GM12878 (cell line): ENCODE measurements around the gene C1orf87.

Experiments used
- EP300 ChIP-seq, 2 experiments: fragments of 150-350 bp in 1 of 2; IDR thresholded peaks; 2 replicates each; pipeline ENCODE4 v1.6.1; 2011 to 2012; ENCODE audit warnings: low read depth in 2 of 2, low read length in 2 of 2, borderline replicate concordance in 1 of 2, improper control_type of control experiment in 1 of 2, inconsistent platforms in 1 of 2; ENCODE audit not compliant: control insufficient read depth in 1 of 2
- ETV6 ChIP-seq, 2 experiments: fragments of 450-650 bp in 1 of 2; IDR thresholded peaks in 1 of 2; conservative IDR thresholded peaks in 1 of 2; 2 replicates each; pipeline ENCODE4 v1.6.1; 2014; ENCODE audit warnings: antibody characterized with exemption in 1 of 2, borderline replicate concordance in 1 of 2, low read depth in 1 of 2, mild to moderate bottlenecking in 1 of 2, moderate library complexity in 1 of 2
- EZH2 ChIP-seq: IDR thresholded peaks from 2 replicates; pipeline ENCODE4 v1.6.1; 2012; ENCODE audit warnings: low read depth, mild to moderate bottlenecking, control low read depth, inconsistent platforms, low read length, borderline replicate concordance; ENCODE audit not compliant: control insufficient read depth
- MEF2A ChIP-seq: IDR thresholded peaks from 2 replicates; pipeline ENCODE4 v1.6.1; 2011; ENCODE audit warnings: low read depth, mild to moderate bottlenecking, low read length, moderate library complexity; ENCODE audit not compliant: insufficient read depth
- POLR2A ChIP-seq: IDR thresholded peaks from 2 replicates; pipeline ENCODE4 v1.6.1; 2011; ENCODE audit warnings: low read depth, mild to moderate bottlenecking, low read length
- TAF1 ChIP-seq: IDR thresholded peaks from 2 replicates; pipeline ENCODE4 v1.6.1; 2011; ENCODE audit warnings: mild to moderate bottlenecking, low read depth, low read length, borderline replicate concordance
- ZNF622 ChIP-seq: fragments of 450-650 bp; IDR thresholded peaks from 2 replicates; pipeline ENCODE4 v1.6.1; 2017; ENCODE audit warnings: mild to moderate bottlenecking, inconsistent platforms
- TF ChIP-seq, protein P1 (sequence below): fragments of 450-650 bp; IDR thresholded peaks from 2 replicates; pipeline ENCODE4 v1.6.1; 2017; ENCODE audit warnings: antibody characterized with exemption, mild to moderate bottlenecking, moderate library complexity
- TF ChIP-seq, protein P2 (sequence below), 3 experiments: IDR thresholded peaks in 2 of 3; conservative IDR thresholded peaks in 1 of 3; 2 replicates each; pipeline ENCODE4 v1.5.1; 2011; ENCODE audit warnings: low read depth in 3 of 3, low read length in 3 of 3, mild to moderate bottlenecking in 3 of 3, control low read depth in 2 of 3, moderate library complexity in 2 of 3, inconsistent platforms in 1 of 3, mixed read lengths in 1 of 3; ENCODE audit not compliant: control insufficient read depth in 2 of 3, insufficient read depth in 1 of 3; ENCODE audit errors: extremely low read depth in 1 of 3
- TF ChIP-seq, protein P3 (sequence below): IDR thresholded peaks from 2 replicates; pipeline ENCODE4 v1.6.1; 2012; ENCODE audit warnings: low read depth, low read length, improper control_type of control experiment
- TF ChIP-seq, protein P4 (sequence below): fragments of 450-650 bp; IDR thresholded peaks from 2 replicates; pipeline ENCODE4 v1.6.1; 2016; ENCODE audit warnings: mild to moderate bottlenecking, moderate library complexity, borderline replicate concordance

DNA sequence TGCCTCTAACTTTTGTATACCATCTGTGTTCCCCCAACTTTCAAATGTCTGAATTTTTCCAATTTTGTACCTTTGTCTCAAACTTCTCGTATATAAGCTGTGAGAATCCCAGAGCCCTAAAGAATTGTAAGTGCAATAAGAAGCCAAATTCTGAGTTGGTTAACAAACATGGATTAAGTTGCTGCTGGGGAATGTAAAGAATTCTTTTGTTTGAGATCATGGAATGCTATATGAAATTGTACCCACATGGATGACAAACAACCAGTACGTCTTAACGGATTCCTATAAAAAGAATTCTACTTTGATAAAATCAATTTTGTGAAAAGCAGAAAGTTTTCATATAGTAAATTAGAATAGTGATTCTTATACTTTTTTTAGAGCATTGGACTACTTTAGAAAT, 74.6 kb downstream of the C1orf87 start:
- TF ChIP-seq POLR2A (no peak), TAF1 (no peak), EZH2 (no peak), MEF2A (no peak), ETV6 (conservative IDR thresholded peaks at IDR 0.05 in 1 of 2, IDR thresholded peaks at IDR 0.05 in 1 of 2; ENCODE audit: borderline replicate concordance in 1 of 2, low read depth in 1 of 2) (no peak), ZNF622 (no peak), EP300 (IDR thresholded peaks at IDR 0.05; ENCODE audit: borderline replicate concordance in 1 of 2, control insufficient read depth in 1 of 2, low read depth in 2 of 2, low read length in 2 of 2) (no peak)
- TF ChIP-seq, protein P1, sequence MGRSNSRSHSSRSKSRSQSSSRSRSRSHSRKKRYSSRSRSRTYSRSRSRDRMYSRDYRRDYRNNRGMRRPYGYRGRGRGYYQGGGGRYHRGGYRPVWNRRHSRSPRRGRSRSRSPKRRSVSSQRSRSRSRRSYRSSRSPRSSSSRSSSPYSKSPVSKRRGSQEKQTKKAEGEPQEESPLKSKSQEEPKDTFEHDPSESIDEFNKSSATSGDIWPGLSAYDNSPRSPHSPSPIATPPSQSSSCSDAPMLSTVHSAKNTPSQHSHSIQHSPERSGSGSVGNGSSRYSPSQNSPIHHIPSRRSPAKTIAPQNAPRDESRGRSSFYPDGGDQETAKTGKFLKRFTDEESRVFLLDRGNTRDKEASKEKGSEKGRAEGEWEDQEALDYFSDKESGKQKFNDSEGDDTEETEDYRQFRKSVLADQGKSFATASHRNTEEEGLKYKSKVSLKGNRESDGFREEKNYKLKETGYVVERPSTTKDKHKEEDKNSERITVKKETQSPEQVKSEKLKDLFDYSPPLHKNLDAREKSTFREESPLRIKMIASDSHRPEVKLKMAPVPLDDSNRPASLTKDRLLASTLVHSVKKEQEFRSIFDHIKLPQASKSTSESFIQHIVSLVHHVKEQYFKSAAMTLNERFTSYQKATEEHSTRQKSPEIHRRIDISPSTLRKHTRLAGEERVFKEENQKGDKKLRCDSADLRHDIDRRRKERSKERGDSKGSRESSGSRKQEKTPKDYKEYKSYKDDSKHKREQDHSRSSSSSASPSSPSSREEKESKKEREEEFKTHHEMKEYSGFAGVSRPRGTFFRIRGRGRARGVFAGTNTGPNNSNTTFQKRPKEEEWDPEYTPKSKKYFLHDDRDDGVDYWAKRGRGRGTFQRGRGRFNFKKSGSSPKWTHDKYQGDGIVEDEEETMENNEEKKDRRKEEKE, result no peak
- TF ChIP-seq, protein P2, sequence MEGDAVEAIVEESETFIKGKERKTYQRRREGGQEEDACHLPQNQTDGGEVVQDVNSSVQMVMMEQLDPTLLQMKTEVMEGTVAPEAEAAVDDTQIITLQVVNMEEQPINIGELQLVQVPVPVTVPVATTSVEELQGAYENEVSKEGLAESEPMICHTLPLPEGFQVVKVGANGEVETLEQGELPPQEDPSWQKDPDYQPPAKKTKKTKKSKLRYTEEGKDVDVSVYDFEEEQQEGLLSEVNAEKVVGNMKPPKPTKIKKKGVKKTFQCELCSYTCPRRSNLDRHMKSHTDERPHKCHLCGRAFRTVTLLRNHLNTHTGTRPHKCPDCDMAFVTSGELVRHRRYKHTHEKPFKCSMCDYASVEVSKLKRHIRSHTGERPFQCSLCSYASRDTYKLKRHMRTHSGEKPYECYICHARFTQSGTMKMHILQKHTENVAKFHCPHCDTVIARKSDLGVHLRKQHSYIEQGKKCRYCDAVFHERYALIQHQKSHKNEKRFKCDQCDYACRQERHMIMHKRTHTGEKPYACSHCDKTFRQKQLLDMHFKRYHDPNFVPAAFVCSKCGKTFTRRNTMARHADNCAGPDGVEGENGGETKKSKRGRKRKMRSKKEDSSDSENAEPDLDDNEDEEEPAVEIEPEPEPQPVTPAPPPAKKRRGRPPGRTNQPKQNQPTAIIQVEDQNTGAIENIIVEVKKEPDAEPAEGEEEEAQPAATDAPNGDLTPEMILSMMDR (IDR thresholded peaks at IDR 0.05 in 2 of 3, conservative IDR thresholded peaks at IDR 0.05 in 1 of 3; ENCODE audit: control insufficient read depth in 2 of 3, extremely low read depth in 1 of 3, insufficient read depth in 1 of 3, low read depth in 3 of 3, low read length in 3 of 3), result no peak
- TF ChIP-seq, protein P3, sequence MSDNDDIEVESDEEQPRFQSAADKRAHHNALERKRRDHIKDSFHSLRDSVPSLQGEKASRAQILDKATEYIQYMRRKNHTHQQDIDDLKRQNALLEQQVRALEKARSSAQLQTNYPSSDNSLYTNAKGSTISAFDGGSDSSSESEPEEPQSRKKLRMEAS, result no peak
- TF ChIP-seq, protein P4, sequence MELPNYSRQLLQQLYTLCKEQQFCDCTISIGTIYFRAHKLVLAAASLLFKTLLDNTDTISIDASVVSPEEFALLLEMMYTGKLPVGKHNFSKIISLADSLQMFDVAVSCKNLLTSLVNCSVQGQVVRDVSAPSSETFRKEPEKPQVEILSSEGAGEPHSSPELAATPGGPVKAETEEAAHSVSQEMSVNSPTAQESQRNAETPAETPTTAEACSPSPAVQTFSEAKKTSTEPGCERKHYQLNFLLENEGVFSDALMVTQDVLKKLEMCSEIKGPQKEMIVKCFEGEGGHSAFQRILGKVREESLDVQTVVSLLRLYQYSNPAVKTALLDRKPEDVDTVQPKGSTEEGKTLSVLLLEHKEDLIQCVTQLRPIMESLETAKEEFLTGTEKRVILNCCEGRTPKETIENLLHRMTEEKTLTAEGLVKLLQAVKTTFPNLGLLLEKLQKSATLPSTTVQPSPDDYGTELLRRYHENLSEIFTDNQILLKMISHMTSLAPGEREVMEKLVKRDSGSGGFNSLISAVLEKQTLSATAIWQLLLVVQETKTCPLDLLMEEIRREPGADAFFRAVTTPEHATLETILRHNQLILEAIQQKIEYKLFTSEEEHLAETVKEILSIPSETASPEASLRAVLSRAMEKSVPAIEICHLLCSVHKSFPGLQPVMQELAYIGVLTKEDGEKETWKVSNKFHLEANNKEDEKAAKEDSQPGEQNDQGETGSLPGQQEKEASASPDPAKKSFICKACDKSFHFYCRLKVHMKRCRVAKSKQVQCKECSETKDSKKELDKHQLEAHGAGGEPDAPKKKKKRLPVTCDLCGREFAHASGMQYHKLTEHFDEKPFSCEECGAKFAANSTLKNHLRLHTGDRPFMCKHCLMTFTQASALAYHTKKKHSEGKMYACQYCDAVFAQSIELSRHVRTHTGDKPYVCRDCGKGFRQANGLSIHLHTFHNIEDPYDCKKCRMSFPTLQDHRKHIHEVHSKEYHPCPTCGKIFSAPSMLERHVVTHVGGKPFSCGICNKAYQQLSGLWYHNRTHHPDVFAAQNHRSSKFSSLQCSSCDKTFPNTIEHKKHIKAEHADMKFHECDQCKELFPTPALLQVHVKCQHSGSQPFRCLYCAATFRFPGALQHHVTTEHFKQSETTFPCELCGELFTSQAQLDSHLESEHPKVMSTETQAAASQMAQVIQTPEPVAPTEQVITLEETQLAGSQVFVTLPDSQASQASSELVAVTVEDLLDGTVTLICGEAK, result no peak
